AG10803 (cell line): ENCODE results near the gene AGR2.

ENCODE experiments used
- DNase-seq: peaks from one replicate; pipeline ENCODE4 v3.0.0; 2010; ENCODE audit warnings: low read depth
- H3K4me3 ChIP-seq: 2 replicates; pipeline ENCODE4 v1.5.1; 2011; ENCODE audit warnings: mild to moderate bottlenecking, low read length, control low read depth
- CTCF ChIP-seq: conservative IDR thresholded peaks from 2 replicates; pipeline ENCODE4 v1.5.1; 2011; ENCODE audit warnings: mild to moderate bottlenecking, low read length, control low read depth, inconsistent platforms

The AGR2 gene

DNA sequence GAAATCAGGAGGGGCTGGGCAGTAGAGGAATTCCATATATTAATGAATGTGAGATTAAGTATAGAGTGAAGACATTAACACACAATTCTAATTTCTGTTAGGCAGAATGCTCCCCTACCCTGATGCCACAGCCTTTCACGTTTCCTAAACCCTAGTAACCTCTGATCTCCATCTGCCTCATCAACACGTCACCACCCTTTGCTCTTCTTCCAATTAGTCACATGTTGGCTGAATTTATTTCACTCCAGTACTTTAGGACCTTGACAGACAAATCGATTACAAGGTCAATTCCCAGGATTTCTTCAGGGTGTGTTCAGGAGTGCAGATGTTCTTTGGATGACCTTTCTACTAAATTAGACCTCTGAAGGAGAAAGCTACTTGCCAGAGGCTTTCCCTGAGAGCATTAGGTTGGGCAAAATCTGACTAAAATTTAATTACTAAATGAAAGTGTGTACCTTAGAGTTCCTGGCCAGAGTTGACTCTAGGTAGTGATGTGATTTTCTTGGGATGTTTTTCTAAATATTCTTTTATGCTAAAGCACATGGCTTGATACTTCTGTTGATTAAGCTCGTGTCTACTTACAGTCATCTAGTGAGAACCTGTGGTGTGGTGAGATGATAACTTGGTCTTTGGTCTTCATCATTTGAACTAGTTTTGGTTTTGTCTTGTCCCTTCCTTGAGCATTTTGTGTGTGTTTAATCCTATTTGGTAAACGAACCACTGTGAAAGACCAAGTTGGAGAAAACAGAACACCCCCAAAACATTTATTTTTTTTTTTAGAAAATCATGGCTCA is 12.7 kb downstream of the AGR2 start:
- no peak overlapping the region for H3K4me3 ChIP-seq
- DNase-seq, result no peak
- TF ChIP-seq CTCF, result no peak

GRCh38 chr7:16791071-16791470 is 13.7 kb downstream of the AGR2 start:
- TF ChIP-seq CTCF, result no peak
- no peak for DNase-seq

DNA sequence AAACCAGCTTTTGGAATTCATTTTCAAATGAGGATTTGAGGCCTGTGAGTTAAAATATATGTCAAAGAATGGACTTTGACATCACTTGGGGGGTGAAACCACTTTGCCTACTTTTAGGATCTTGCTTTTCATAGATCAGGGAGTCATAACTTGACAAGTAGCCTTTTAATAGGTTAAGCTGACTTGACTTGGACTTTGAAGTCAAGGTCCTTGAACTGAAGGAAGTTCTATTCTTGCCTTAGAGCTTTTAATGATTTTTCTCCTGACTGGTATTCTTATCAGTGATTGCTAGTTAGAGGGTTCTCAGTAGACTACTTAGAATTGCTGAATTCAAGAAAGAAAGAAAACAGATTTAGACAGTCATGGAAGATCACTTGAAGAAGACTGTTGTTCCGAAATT is 17.7 kb downstream of the AGR2 start:
- DNase-seq, result no peak
- H3K4me3 ChIP-seq, result no peak overlapping the region
- no peak for TF ChIP-seq CTCF

More at GRCh38 chr7:16791071-16791470, 13.7 kb downstream of the AGR2 start:
- no peak overlapping the region for H3K4me3 ChIP-seq

- TF ChIP-seq CTCF, result no peak
- no peak for DNase-seq
These were observed 18.5 kb downstream of the AGR2 start for GRCh38 chr7:16786257-16786656.

GRCh38 chr7:16785846-16786245 is 19.0 kb downstream of the AGR2 start:
- TF ChIP-seq CTCF, result no peak
- H3K4me3 ChIP-seq, result no peak overlapping the region
- no peak for DNase-seq

More at GRCh38 chr7:16786257-16786656, 18.5 kb downstream of the AGR2 start:
- no peak overlapping the region for H3K4me3 ChIP-seq

- DNase-seq, result no peak
- TF ChIP-seq CTCF, result no peak
- no peak overlapping the region for H3K4me3 ChIP-seq
These were observed 19.5 kb downstream of the AGR2 start for GRCh38 chr7:16785321-16785720.

DNA sequence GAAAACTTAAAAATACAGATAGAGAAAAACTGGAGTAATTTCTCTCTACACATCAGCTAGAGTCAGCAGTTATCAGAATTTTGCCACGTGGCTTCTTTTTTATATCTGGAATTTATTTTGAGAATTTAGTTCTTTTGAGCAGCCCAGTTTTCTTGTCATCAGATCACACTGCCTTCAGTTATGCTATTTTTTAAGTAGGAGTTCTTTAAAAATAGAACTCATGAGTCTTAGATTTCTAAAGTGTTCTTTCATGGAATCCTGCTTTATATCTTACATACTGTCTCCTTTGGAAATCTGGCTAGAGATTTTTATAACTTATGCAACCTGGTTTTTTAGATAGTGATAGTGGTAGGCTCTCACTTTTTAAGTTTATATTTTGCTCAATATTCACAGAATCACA is 24.2 kb downstream of the AGR2 start:
- H3K4me3 ChIP-seq, result no peak overlapping the region
- DNase-seq, result no peak
- no peak for TF ChIP-seq CTCF
